Measurements from ENCODE around the gene BDH1. TPM values are rescaled to one million over a fixed set of nuclear protein-coding genes. Genes with fewer than 3 reads are reported as not detected.

Gene BDH1

Small RNA genes within 50 kb of the gene (small RNA-seq; reads per million reads assigned to genes)
- not detected for gene AC132008.1
